Left lung (tissue), 10 donors: ENCODE measurements around the gene ANKS1A. TPM values are rescaled to one million over a fixed set of nuclear protein-coding genes. Genes with fewer than 3 reads are reported as not detected.

Source experiments
- ATAC-seq: fragments of 200-7000 bp; cut with Tn5 transposase; one replicate; pipeline ENCODE4 v1.9.1; 2020; ENCODE audit warnings: moderate library complexity
- DNase-seq, 4 donors: peaks; one replicate each; pipeline ENCODE4 v3.0.0-alpha.2; 2013 to 2020
- H3K27ac ChIP-seq, 2 donors: fragments of 200-600 bp; sonication (generic) in 1 of 2; one replicate each; pipeline versions ENCODE4 v1.5.0 to v1.8.0; 2020 to 2021
- H3K27me3 ChIP-seq, 2 donors: fragments of 200-600 bp; sonication (generic) in 1 of 2; one replicate each; pipeline versions ENCODE4 v1.5.0 to v1.8.0; 2020 to 2021
- H3K36me3 ChIP-seq, 2 donors: fragments of 200-600 bp; sonication (generic) in 1 of 2; one replicate each; pipeline versions ENCODE4 v1.5.0 to v1.8.0; 2020 to 2021
- H3K4me1 ChIP-seq, 2 donors: fragments of 200-600 bp; one replicate each; pipeline ENCODE4 v1.8.0; 2021
- H3K4me3 ChIP-seq, 2 donors: fragments of 200-600 bp; sonication (generic) in 1 of 2; one replicate each; pipeline versions ENCODE4 v1.5.0 to v1.8.0; 2020 to 2021; ENCODE audit warnings: mild to moderate bottlenecking in 1 of 2
- H3K9me3 ChIP-seq, 2 donors: fragments of 200-600 bp; sonication (generic) in 1 of 2; one replicate each; pipeline versions ENCODE4 v1.5.0 to v1.8.0; 2020 to 2021
- intact Hi-C, 2 donors: fragments of 100-400 bp; cut with DNase I; formaldehyde crosslinking; loops; one replicate each; pipeline versions ENCODE4 v1.11.2 to v1.14.2; 2022
- polyA plus RNA-seq, 6 donors: library from polyadenylated mRNA; unstranded; fragments of 120-200 nt; gene quantifications; one replicate each; pipeline ENCODE4 v1.2.1, GENCODE V29; 2013; ENCODE audit not compliant: insufficient read length in 6 of 6
- total RNA-seq, 2 donors: library from RNA; stranded (reverse); fragmentation: NEBNext Ultra II Directional; extraction: Animal tissue kit (Norgen Biotek cat#: 25700); gene quantifications; one replicate each; pipeline ENCODE4 v1.2.1, GENCODE V29; 2021
- TF ChIP-seq, protein P1 (sequence below), 2 donors: fragments of 200-600 bp; sonication (generic) in 1 of 2; IDR thresholded peaks; one replicate each; pipeline versions ENCODE4 v1.5.0 to v1.8.0; 2021; ENCODE audit warnings: antibody characterized with exemption in 2 of 2
- donor health status: DM: no; HTN: yes; CAD: no.
- donor health status: DM: no; HTN: no; CAD: no.

ANKS1A gene
- total and polyA plus RNA-seq, 8 donors, result 23.0 to 45.4 (median 26.4) TPM

DNA sequence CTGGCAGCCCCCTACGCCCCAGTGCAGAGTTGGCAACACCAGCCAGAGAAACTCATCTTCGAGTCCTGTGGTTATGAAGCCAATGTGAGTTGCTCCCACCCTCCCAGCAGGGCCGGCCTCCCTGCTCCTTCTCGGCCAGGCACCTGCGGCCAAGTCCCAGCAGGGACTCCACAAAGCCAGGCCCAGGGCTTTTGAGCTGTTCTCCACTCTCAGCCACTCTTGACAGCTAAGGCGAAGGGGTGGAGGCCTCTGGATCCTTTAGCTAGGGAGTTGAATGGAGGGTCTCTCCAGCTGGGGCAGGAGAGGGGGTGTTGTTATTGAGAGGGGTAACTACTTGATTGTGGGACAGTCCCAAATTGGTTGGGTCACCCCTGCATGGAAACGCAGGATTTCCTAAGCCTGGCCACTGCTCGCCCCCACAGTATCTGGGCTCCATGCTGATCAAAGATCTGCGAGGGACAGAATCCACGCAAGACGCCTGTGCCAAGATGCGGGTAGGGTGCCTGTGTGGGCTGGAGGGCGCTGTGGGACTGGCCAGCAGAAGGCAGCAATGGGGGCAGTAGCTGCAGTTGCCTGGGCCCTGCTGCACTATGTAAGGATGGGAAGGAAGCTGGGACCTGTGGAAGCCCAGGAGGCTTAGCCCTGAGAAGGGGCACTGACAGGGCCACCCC is 193.8 kb downstream of the ANKS1A start:
- Histone ChIP-seq H3K36me3 (peaks cover 0 to 100% of the 10 kb centered on the region in 2 donors), H3K4me1 (peaks cover 0 to 10% of the 10 kb centered on the region in 2 donors), H3K4me3 (no peak overlapping the region), H3K27me3 (no peaks in the 10 kb centered on the region), H3K27ac (no peak overlapping the region), H3K9me3 (no peaks in the 10 kb centered on the region)
- TF ChIP-seq, protein P1, sequence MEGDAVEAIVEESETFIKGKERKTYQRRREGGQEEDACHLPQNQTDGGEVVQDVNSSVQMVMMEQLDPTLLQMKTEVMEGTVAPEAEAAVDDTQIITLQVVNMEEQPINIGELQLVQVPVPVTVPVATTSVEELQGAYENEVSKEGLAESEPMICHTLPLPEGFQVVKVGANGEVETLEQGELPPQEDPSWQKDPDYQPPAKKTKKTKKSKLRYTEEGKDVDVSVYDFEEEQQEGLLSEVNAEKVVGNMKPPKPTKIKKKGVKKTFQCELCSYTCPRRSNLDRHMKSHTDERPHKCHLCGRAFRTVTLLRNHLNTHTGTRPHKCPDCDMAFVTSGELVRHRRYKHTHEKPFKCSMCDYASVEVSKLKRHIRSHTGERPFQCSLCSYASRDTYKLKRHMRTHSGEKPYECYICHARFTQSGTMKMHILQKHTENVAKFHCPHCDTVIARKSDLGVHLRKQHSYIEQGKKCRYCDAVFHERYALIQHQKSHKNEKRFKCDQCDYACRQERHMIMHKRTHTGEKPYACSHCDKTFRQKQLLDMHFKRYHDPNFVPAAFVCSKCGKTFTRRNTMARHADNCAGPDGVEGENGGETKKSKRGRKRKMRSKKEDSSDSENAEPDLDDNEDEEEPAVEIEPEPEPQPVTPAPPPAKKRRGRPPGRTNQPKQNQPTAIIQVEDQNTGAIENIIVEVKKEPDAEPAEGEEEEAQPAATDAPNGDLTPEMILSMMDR (IDR thresholded peaks at IDR 0.05), result no peak
- intact Hi-C loops, result no loop called here
- ATAC-seq (no peak), DNase-seq (peak in 1 of 4 donors; percentile 28)

DNA sequence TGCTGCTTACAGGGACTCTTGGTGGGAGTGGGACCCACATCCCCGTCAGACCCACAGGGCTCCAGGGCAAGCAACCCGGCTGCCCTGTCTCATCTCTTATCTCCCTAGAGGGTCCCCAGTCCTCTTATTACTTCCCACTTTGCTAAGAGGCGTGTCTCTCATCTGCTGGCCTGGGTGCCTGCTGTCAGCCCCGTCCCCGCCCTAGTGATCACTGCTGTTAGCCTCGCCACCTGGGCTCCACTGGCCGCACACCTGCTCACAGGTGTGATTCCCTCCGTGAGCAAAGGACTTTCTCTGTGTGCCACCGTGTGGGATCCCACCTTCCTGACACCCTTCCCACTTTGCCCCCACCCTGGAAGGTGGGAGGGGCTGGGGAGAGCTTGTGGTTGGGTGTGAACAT is 194.5 kb downstream of the ANKS1A start:
- ATAC-seq, result no peak
- no peak for DNase-seq
- H3K4me1 ChIP-seq, result peaks cover 0 to 10% of the 10 kb centered on the region in 2 donors
- intact Hi-C loops, result no loop called here
- no peak overlapping the region for H3K27ac ChIP-seq
- H3K36me3 ChIP-seq, result peaks cover 0 to 100% of the 10 kb centered on the region in 2 donors
- TF ChIP-seq, protein P1 (IDR thresholded peaks at IDR 0.05), result no peak
- no peak overlapping the region for H3K4me3 ChIP-seq
- no peaks in the 10 kb centered on the region for H3K9me3 ChIP-seq
- no peaks in the 10 kb centered on the region for H3K27me3 ChIP-seq

DNA sequence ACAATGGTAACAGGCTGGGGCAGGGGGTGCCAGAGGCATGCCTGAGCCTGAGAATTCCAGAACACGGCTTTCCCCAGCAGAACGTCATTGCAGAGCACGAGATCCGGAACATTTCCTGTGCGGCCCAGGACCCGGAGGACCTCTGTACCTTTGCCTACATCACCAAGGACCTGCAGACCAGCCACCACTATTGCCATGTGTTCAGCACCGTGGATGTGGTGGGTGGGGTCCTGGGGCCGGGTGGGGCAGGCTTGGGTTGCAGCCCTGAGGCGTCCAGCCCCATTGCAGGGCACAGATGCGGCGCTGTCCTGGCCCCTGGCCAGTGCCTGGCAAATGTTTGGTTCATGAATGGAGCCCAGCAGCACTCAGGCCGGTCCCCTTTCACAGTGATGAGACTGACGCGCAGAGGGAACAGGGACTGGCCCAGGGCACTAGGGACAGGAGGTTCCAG is 195.0 kb downstream of the ANKS1A start:
- Histone ChIP-seq H3K4me1 (peaks cover 0 to 10% of the 10 kb centered on the region in 2 donors), H3K27me3 (no peaks in the 10 kb centered on the region), H3K27ac (no peak overlapping the region), H3K36me3 (peaks cover 0 to 98% of the 10 kb centered on the region in 2 donors), H3K4me3 (no peak overlapping the region), H3K9me3 (no peaks in the 10 kb centered on the region)
- no peak for ATAC-seq
- TF ChIP-seq, protein P1 (IDR thresholded peaks at IDR 0.05), result no peak
- no peak for DNase-seq
- intact Hi-C loops, result no loop called here

DNA sequence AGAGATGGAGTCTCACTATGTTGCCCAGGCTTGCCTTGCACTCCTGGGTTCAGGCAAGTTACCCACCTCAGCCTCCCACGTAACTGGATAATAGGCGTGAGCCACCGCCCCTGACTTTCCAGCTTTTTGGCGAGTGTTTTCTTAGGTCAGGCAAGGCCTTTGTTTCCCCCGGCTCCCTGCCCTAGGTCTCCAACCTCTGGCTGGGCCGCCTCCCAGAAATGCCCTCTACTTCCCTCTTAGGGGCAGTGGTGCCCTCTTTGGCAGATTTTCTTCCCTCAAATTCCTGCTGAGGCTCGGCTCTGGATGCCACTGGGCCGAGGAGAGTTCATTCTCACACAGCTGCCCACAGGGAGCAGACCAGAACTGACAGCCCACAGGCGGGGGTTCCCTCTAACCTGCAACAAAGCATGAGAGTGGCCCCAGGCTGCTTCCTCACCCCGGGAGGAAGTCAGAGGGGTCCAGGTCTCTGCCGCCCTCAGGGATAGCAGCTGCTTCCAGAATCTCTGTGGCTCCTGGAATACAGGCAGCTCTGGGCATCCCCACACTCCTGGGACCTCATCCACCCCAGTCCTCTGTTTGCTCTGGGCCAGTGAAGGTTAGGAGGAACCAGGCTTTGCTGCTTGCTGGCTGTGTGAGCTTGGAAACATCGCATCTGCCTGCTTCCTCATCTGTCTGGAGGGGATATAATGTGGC is 195.6 kb downstream of the ANKS1A start:
- intact Hi-C loops, result no loop called here
- TF ChIP-seq, protein P1 (IDR thresholded peaks at IDR 0.05), result no peak
- H3K9me3 ChIP-seq, result no peaks in the 10 kb centered on the region
- no peak overlapping the region for H3K27ac ChIP-seq
- DNase-seq (no peak), ATAC-seq (no peak)
- H3K4me3 ChIP-seq, result no peak overlapping the region
- peaks cover 0 to 13% of the 10 kb centered on the region in 2 donors for H3K4me1 ChIP-seq
- H3K36me3 ChIP-seq, result peaks cover 0 to 98% of the 10 kb centered on the region in 2 donors
- no peaks in the 10 kb centered on the region for H3K27me3 ChIP-seq
